ENCODE data around the gene CD83. TPM values are rescaled to one million over a fixed set of nuclear protein-coding genes. Genes with fewer than 3 reads are reported as not detected.

The CD83 gene
- total RNA-seq, 2 experiments from 2014 or later, result 24.4 to 24.7 TPM

GRCh38 chr6:14129575-14129974 lies 12.0 kb downstream of the CD83 start:
- CTCF ChIA-PET, result interaction anchor here (0.7 to 3.1 kb wide), 8 partner anchors 10 to 221 kb away, joined by 3 to 20 read pairs (median 6); no protein-coding TSS in a partner anchor

GRCh38 chr6:14130435-14131075 lies 13.0 kb downstream of the CD83 start:
- no peak for ATAC-seq
- intact Hi-C loops (cut with micrococcal nuclease), result no loop called here

More at GRCh38 chr6:14129575-14129974, 12.0 kb downstream of the CD83 start:
- Mint-ChIP-seq H3K27ac (no peak overlapping the region), H3K4me3 (no peak overlapping the region), H3K27me3 (no peaks in the 10 kb centered on the region), H3K36me3 (ENCODE audit: low read depth) (peaks cover 58% of the 10 kb centered on the region), H3K4me1 (ENCODE audit: low read depth) (peaks cover 19% of the 10 kb centered on the region), H3K9me3 (no peaks in the 10 kb centered on the region)
- DNase-seq (peak; percentile 47), ATAC-seq (peak; percentile 74)
- no peak for TF ChIP-seq CTCF (IDR thresholded peaks at IDR 0.05)
- intact Hi-C loops (cut with micrococcal nuclease), result no loop called here
- POLR2A ChIA-PET, result interaction anchor here (0.6 to 1.7 kb wide), 5 partner anchors 10 to 1610 kb away, joined by 3 to 4 read pairs (median 4); partner anchors contain the start of gene CD83

GRCh38 chr6:14131579-14131978 lies 14.0 kb downstream of the CD83 start:
- Mint-ChIP-seq H3K27ac (no peak overlapping the region), H3K9me3 (no peaks in the 10 kb centered on the region), H3K27me3 (no peaks in the 10 kb centered on the region), H3K36me3 (ENCODE audit: low read depth) (peaks cover 65% of the 10 kb centered on the region), H3K4me1 (ENCODE audit: low read depth) (peaks cover 13% of the 10 kb centered on the region), H3K4me3 (no peak overlapping the region)
- ChIA-PET CTCF (no interaction called here), POLR2A (no interaction called here)
- no peak for ATAC-seq
- intact Hi-C loops (cut with micrococcal nuclease), result no loop called here
- no peak for TF ChIP-seq CTCF (IDR thresholded peaks at IDR 0.05)
- no peak for DNase-seq

More at GRCh38 chr6:14130435-14131075, 13.0 kb downstream of the CD83 start:
- no peaks in the 10 kb centered on the region for H3K27me3 Mint-ChIP-seq
- CTCF ChIA-PET, result interaction anchor here (3.1 kb wide), 1 partner anchor 14 kb away, joined by 20 read pairs; no protein-coding TSS in a partner anchor
- no peak for DNase-seq
- no peaks in the 10 kb centered on the region for H3K9me3 Mint-ChIP-seq
- peaks cover 60% of the 10 kb centered on the region for H3K36me3 Mint-ChIP-seq (ENCODE audit: low read depth)
- no peak overlapping the region for H3K4me3 Mint-ChIP-seq
- H3K27ac Mint-ChIP-seq, result no peak overlapping the region
- H3K4me1 Mint-ChIP-seq (ENCODE audit: low read depth), result peaks cover 14% of the 10 kb centered on the region
- no peak for TF ChIP-seq CTCF (IDR thresholded peaks at IDR 0.05)
- POLR2A ChIA-PET, result interaction anchor here (0.8 to 1.2 kb wide), 2 partner anchors 10 to 20 kb away, joined by 3 to 4 read pairs; no protein-coding TSS in a partner anchor

- no peak overlapping the region for H3K27ac Mint-ChIP-seq
- no peak for DNase-seq
- no peak overlapping the region for H3K4me3 Mint-ChIP-seq
- H3K4me1 Mint-ChIP-seq (ENCODE audit: low read depth), result peaks cover 13% of the 10 kb centered on the region
- intact Hi-C loops (cut with micrococcal nuclease), result no loop called here
- ChIA-PET POLR2A (no interaction called here), CTCF (no interaction called here)
- no peak for TF ChIP-seq CTCF (IDR thresholded peaks at IDR 0.05)
- no peaks in the 10 kb centered on the region for H3K9me3 Mint-ChIP-seq
- H3K27me3 Mint-ChIP-seq, result no peaks in the 10 kb centered on the region
- ATAC-seq, result no peak
- H3K36me3 Mint-ChIP-seq (ENCODE audit: low read depth), result peaks cover 65% of the 10 kb centered on the region
Measured at GRCh38 chr6:14132244-14132920, 14.8 kb downstream of the CD83 start.

GRCh38 chr6:14132921-14133275 lies 15.3 kb downstream of the CD83 start:
- Mint-ChIP-seq H3K36me3 (ENCODE audit: low read depth) (peaks cover 65% of the 10 kb centered on the region), H3K27me3 (no peaks in the 10 kb centered on the region), H3K27ac (no peak overlapping the region), H3K4me1 (ENCODE audit: low read depth) (peaks cover 13% of the 10 kb centered on the region), H3K9me3 (no peaks in the 10 kb centered on the region), H3K4me3 (no peak overlapping the region)
- ChIA-PET POLR2A (no interaction called here), CTCF (interaction anchor here (0.6 to 1.0 kb wide), 2 partner anchors 9 to 96 kb away, joined by 3 read pairs; no protein-coding TSS in a partner anchor)
- DNase-seq (no peak), ATAC-seq (no peak)
- intact Hi-C loops (cut with micrococcal nuclease), result no loop called here
- TF ChIP-seq CTCF (IDR thresholded peaks at IDR 0.05), result no peak
